ENCODE results near the gene ALKBH5.

Gene ALKBH5

DNA sequence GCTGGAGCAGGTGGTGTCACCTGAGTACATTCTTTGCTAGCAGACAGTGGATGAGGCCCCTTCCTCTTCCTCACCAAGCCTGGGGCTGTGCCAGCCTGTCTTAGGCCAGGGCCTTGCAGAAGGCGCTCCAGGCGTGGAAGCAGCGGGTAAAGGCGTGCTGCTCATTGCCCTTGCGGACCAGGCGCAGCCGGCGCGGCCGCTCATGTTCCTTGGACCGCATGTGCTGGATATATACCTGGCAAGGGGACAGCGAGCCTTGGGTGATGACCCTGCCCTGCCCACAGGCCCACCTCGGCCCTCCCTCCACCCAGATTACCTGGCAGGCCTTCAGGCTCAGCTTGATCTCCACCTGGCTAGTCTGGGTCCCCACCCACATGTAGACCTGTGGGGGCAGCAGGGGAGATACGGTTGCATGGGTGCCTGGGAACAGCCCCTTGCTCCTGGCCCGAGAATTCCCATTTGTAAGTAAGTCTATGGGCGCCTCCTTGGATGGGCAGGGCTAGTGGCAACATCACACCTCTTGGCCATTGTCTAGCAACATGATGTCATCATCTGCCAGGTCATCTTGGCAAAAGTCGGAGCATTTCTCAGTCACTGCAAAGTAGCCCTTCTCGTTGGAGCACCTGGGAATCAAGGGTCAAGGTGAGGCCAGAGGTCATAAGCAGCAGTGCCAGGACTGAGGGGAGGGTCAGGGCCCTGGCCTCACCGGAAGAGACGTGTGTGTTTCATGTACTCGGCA lies 61.6 kb downstream of the ALKBH5 start:
- Mint-ChIP-seq H3K9me3 (no peaks in the 10 kb centered on the region), H3K27me3 (no peaks in the 10 kb centered on the region), H3K27ac (no peak overlapping the region), H3K4me1 (peaks cover 9 to 13% of the 10 kb centered on the region in 2 donors), H3K4me3 (no peak overlapping the region), H3K36me3 (peaks cover 36 to 49% of the 10 kb centered on the region in 2 donors)
- no peak for ATAC-seq (replicated peaks)
- DNase-seq = no peak

DNA sequence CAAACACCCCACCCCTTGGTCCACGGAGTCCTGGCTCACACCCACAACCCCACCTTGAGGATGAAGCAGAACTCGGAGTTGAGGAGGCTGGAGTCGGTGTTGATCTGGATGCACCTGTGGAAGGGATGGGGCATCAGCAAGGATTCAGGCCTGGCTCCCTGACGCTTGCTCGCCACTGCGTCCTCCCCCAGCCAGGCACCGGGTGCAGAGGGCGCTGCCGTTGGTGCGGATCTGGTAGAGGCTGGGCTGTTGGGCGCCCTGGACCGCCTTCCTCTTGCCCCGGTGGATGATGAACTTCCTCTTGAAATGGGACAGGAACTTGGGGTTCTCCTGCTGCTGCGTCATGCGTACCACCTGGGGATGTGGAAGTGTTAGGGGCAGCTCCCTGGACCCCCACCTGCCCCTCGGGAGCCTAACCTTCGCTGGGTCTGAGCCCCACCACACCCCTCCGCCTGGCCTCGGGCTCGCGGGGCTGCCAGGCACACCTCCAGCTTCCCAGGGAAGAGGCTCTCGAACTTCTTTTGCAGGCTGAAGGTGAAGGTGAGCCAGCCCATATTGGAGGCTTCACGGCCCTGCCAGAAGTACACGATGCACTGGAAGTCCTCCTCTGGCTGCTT lies 62.6 kb downstream of the ALKBH5 start:
- Mint-ChIP-seq H3K4me3 (no peak overlapping the region), H3K4me1 (peaks cover 9 to 13% of the 10 kb centered on the region in 2 donors), H3K27me3 (no peaks in the 10 kb centered on the region), H3K27ac (no peak overlapping the region), H3K9me3 (no peaks in the 10 kb centered on the region), H3K36me3 (peaks cover 46 to 55% of the 10 kb centered on the region in 2 donors)
- DNase-seq (no peak), ATAC-seq (replicated peaks) (no peak)

GRCh38 chr17:18246880-18247612 lies 63.4 kb downstream of the ALKBH5 start:
- Mint-ChIP-seq H3K27ac (peak overlapping the region; percentile 66), H3K4me3 (peak overlapping the region in 1 of 2 donors; percentile 46), H3K4me1 (peaks cover 9 to 13% of the 10 kb centered on the region in 2 donors), H3K27me3 (no peaks in the 10 kb centered on the region), H3K36me3 (peaks cover 54 to 59% of the 10 kb centered on the region in 2 donors), H3K9me3 (no peaks in the 10 kb centered on the region)
- no peak for DNase-seq
- peak; percentile 55 to 66 for ATAC-seq (replicated peaks)

DNA sequence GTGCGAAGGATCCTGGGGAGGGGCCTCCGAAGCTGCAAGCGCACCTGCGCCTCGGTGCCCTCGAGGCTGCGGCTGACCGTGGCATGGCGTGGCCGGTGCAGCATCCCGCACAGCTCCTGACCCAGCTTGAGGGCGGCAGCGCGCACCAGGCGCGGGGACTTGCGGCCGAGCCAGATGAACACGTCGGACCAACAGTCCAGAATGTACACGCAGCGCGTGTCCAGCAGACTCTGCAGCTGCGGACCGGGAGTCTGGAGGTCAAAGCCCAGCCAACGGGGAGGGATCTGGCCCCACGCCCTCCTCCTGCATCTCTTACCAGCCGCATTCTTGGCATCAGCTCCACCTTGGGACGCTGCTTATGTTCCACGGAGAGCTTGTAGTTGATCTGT lies 64.0 kb downstream of the ALKBH5 start:
- peaks cover 58 to 62% of the 10 kb centered on the region in 2 donors for H3K36me3 Mint-ChIP-seq
- no peaks in the 10 kb centered on the region for H3K9me3 Mint-ChIP-seq

GRCh38 chr17:18248300-18248731 lies 64.7 kb downstream of the ALKBH5 start:
- ATAC-seq (replicated peaks) (peak; percentile 79 to 87), DNase-seq (peak; percentile 40)
- H3K4me1 Mint-ChIP-seq = peaks cover 9 to 13% of the 10 kb centered on the region in 2 donors
- peaks cover 64 to 65% of the 10 kb centered on the region in 2 donors for H3K36me3 Mint-ChIP-seq
- H3K9me3 Mint-ChIP-seq = no peaks in the 10 kb centered on the region
- peak overlapping the region; percentile 86 for H3K27ac Mint-ChIP-seq
- H3K4me3 Mint-ChIP-seq = no peak overlapping the region
- H3K27me3 Mint-ChIP-seq = no peaks in the 10 kb centered on the region

More for the DNA sequence above, 64.0 kb downstream of the ALKBH5 start:
- H3K4me3 Mint-ChIP-seq = no peak overlapping the region
- ATAC-seq (replicated peaks) = no peak
- H3K27ac Mint-ChIP-seq = no peak overlapping the region
- H3K4me1 Mint-ChIP-seq = peaks cover 9 to 13% of the 10 kb centered on the region in 2 donors
- no peak for DNase-seq
- H3K27me3 Mint-ChIP-seq = no peaks in the 10 kb centered on the region

GRCh38 chr17:18248811-18249210 lies 65.2 kb downstream of the ALKBH5 start:
- no peak for DNase-seq
- no peaks in the 10 kb centered on the region for H3K27me3 Mint-ChIP-seq
- ATAC-seq (replicated peaks) = no peak
- H3K27ac Mint-ChIP-seq = no peak overlapping the region
- H3K4me1 Mint-ChIP-seq = peaks cover 9 to 13% of the 10 kb centered on the region in 2 donors
- no peak overlapping the region for H3K4me3 Mint-ChIP-seq
- H3K9me3 Mint-ChIP-seq = no peaks in the 10 kb centered on the region
- H3K36me3 Mint-ChIP-seq = peaks cover 66 to 69% of the 10 kb centered on the region in 2 donors

DNA sequence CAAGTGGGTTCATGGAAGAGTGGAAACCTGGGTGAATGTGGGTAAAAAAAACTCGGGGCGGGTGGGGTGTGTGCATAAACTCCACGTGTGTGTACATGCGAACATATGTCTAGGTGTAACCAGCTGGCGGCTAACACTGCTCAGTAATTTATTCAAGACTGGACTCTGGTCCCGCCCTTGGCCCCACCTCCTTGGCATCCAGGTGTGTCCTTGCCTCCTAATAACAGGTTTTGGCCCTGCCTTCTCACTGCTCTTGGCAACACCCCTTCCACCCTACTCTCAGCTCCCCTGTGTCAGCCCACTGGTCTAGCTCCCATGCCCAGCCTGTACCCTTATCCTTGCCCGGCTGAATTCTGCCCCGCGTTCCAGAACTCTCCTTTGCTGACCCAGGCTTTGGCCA lies 66.6 kb downstream of the ALKBH5 start:
- DNase-seq (no peak), ATAC-seq (replicated peaks) (no peak)
- no peak overlapping the region for H3K27ac Mint-ChIP-seq
- H3K27me3 Mint-ChIP-seq = no peaks in the 10 kb centered on the region
- H3K9me3 Mint-ChIP-seq = no peaks in the 10 kb centered on the region
- peaks cover 72 to 79% of the 10 kb centered on the region in 2 donors for H3K36me3 Mint-ChIP-seq
- peaks cover 9 to 13% of the 10 kb centered on the region in 2 donors for H3K4me1 Mint-ChIP-seq
- no peak overlapping the region for H3K4me3 Mint-ChIP-seq

- Mint-ChIP-seq H3K4me1 (peaks cover 9 to 13% of the 10 kb centered on the region in 2 donors), H3K27me3 (no peaks in the 10 kb centered on the region), H3K9me3 (no peaks in the 10 kb centered on the region), H3K27ac (no peak overlapping the region), H3K36me3 (peaks cover 68 to 77% of the 10 kb centered on the region in 2 donors), H3K4me3 (no peak overlapping the region)
- no peak for DNase-seq
- ATAC-seq (replicated peaks) = no peak
Measured at GRCh38 chr17:18250708-18251107, 67.1 kb downstream of the ALKBH5 start.

- H3K9me3 Mint-ChIP-seq = no peaks in the 10 kb centered on the region
- ATAC-seq (replicated peaks) (no peak), DNase-seq (no peak)
- H3K36me3 Mint-ChIP-seq = peaks cover 65 to 74% of the 10 kb centered on the region in 2 donors
- H3K4me1 Mint-ChIP-seq = peaks cover 9 to 16% of the 10 kb centered on the region in 2 donors
- H3K27ac Mint-ChIP-seq = no peak overlapping the region
- H3K27me3 Mint-ChIP-seq = no peaks in the 10 kb centered on the region
- H3K4me3 Mint-ChIP-seq = no peak overlapping the region
Measured at GRCh38 chr17:18251204-18251603, 67.6 kb downstream of the ALKBH5 start.

DNA sequence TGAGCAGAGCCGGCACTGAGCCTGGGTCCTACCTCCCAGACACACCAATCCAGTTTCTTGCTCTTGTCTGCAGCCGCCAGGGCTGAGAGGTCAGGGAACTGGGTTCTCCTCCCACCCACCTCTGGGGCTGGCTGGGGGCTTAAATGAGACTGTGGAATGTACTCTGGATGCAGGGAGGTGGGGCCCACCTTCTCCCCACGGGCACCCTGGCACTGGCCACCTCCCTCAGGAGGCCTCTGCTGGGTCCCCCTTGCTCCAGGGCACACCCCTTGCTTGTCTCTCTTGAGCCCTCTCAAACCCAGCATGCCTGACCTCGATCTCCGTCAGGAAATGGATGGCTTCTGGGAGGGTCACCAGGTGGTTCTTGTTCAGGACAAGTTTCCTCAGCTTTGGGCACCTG lies 68.5 kb downstream of the ALKBH5 start:
- Mint-ChIP-seq H3K36me3 (peaks cover 59 to 71% of the 10 kb centered on the region in 2 donors), H3K27ac (peak overlapping the region; percentile 14), H3K4me1 (peaks cover 11 to 25% of the 10 kb centered on the region in 2 donors), H3K9me3 (no peaks in the 10 kb centered on the region), H3K4me3 (no peak overlapping the region), H3K27me3 (no peaks in the 10 kb centered on the region)
- DNase-seq (no peak), ATAC-seq (replicated peaks) (no peak)

- no peak overlapping the region for H3K27ac Mint-ChIP-seq
- no peaks in the 10 kb centered on the region for H3K9me3 Mint-ChIP-seq
- no peak for ATAC-seq (replicated peaks)
- no peak overlapping the region for H3K4me3 Mint-ChIP-seq
- H3K36me3 Mint-ChIP-seq = peaks cover 50 to 68% of the 10 kb centered on the region in 2 donors
- peaks cover 10 to 30% of the 10 kb centered on the region in 2 donors for H3K4me1 Mint-ChIP-seq
- DNase-seq = no peak
- no peaks in the 10 kb centered on the region for H3K27me3 Mint-ChIP-seq
Measured at GRCh38 chr17:18253187-18253884, 69.7 kb downstream of the ALKBH5 start.

GRCh38 chr17:18253947-18254821 lies 70.6 kb downstream of the ALKBH5 start:
- Mint-ChIP-seq H3K4me3 (no peak overlapping the region), H3K27ac (no peak overlapping the region), H3K4me1 (peaks cover 13 to 24% of the 10 kb centered on the region in 2 donors), H3K9me3 (no peaks in the 10 kb centered on the region), H3K27me3 (no peaks in the 10 kb centered on the region), H3K36me3 (peaks cover 43 to 61% of the 10 kb centered on the region in 2 donors)
- no peak for DNase-seq
- ATAC-seq (replicated peaks) = no peak

DNA sequence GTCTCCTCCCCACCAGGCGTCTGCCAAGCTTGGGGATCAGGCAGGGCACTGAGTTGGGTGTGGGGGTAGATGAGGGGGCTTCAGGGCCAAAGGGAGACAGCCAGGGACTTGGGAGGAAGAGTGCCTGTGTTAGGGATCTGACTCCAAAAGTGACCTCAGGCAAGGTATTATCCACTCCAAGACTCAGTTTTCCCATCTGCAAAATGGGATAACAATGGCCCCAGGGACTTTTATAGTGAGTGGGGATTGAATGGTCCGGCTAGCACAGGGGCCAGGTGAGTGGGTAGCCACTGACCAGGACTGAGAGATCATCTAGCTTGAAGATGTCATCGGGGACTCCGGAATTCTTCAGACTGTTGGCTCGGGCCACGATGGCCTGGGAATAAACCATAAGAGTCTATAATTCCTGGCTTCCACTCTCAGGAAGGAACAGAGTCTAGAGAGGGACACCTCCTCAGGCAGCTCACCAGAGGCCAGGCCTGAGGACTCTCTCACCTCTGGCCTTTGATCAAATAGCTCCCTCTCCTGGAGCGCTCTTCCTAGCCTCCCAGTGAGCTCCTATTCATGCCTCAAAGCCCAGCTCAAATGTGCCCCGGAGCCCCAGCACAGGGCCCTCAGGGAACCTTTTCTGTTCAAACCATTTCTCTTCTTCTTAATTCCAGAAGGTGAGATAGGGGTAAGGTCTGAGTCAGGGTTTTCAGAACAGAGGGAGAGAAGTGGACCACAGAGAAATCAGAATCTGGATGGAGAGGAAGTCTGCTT lies 71.4 kb downstream of the ALKBH5 start:
- DNase-seq (no peak), ATAC-seq (replicated peaks) (no peak)
- H3K4me3 Mint-ChIP-seq = no peak overlapping the region
- H3K9me3 Mint-ChIP-seq = no peaks in the 10 kb centered on the region
- H3K27me3 Mint-ChIP-seq = no peaks in the 10 kb centered on the region
- H3K36me3 Mint-ChIP-seq = peaks cover 37 to 55% of the 10 kb centered on the region in 2 donors
- no peak overlapping the region for H3K27ac Mint-ChIP-seq
- peaks cover 17 to 27% of the 10 kb centered on the region in 2 donors for H3K4me1 Mint-ChIP-seq
